Karpas-422 (cell line): ENCODE results near the gene HOXA3. TPM values are rescaled to one million over a fixed set of nuclear protein-coding genes. Genes with fewer than 3 reads are reported as not detected.

ENCODE experiments used
- DNase-seq: peaks from one replicate; pipeline ENCODE4 v3.0.0-alpha.2; 2015
- H2AFZ ChIP-seq: fragments of 200-600 bp; sonication (generic); 2 replicates; pipeline ENCODE4 v1.6.1; 2014; ENCODE audit warnings: antibody characterized with exemption, low read length, mixed read lengths
- H3K27ac ChIP-seq: fragments of 200-600 bp; sonication (generic); 2 replicates; pipeline ENCODE4 v1.5.1; 2014; ENCODE audit warnings: mild to moderate bottlenecking, low read length, moderate library complexity
- H3K27me3 ChIP-seq: fragments of 200-600 bp; sonication (generic); 2 replicates; pipeline ENCODE4 v1.6.1; 2014; ENCODE audit warnings: low read length, mixed read lengths
- H3K36me3 ChIP-seq: fragments of 200-600 bp; sonication (generic); 2 replicates; pipeline ENCODE4 v1.6.1; 2014; ENCODE audit warnings: low read length, mixed read lengths; ENCODE audit not compliant: insufficient read depth
- H3K4me1 ChIP-seq: fragments of 200-600 bp; sonication (generic); 2 replicates; pipeline ENCODE4 v1.6.1; 2014; ENCODE audit warnings: mild to moderate bottlenecking, low read length, mixed read lengths
- H3K4me2 ChIP-seq: fragments of 200-600 bp; sonication (generic); 2 replicates; pipeline ENCODE4 v1.6.1; 2014; ENCODE audit warnings: low read length, low read depth, mild to moderate bottlenecking; ENCODE audit not compliant: poor library complexity, severe bottlenecking
- H3K4me3 ChIP-seq: fragments of 200-600 bp; sonication (generic); 2 replicates; pipeline ENCODE4 v1.5.1; 2014; ENCODE audit warnings: mild to moderate bottlenecking, antibody characterized with exemption, low read length, mixed read lengths
- H3K79me2 ChIP-seq: fragments of 200-600 bp; sonication (generic); 2 replicates; pipeline ENCODE4 v1.6.1; 2014; ENCODE audit warnings: mild to moderate bottlenecking, low read length, mixed read lengths
- H3K9ac ChIP-seq: fragments of 200-600 bp; sonication (generic); 2 replicates; pipeline ENCODE4 v1.6.0; 2014; ENCODE audit warnings: low read length
- H3K9me2 ChIP-seq: fragments of 200-600 bp; sonication (generic), shearing (Covaris generic); replicated peaks from 2 replicates; pipeline ENCODE4 v1.6.0; 2014; ENCODE audit warnings: mild to moderate bottlenecking, low read length, moderate library complexity; ENCODE audit not compliant: insufficient read depth
- H3K9me3 ChIP-seq: fragments of 300-700, 200-600 bp; sonication (generic); 2 replicates; pipeline ENCODE4 v1.6.1; 2014; ENCODE audit warnings: low read length, mixed read lengths
- H4K20me1 ChIP-seq: fragments of 200-600 bp; sonication (generic); 2 replicates; pipeline ENCODE4 v1.6.1; 2014; ENCODE audit warnings: mild to moderate bottlenecking, antibody characterized with exemption, low read length, low read depth; ENCODE audit not compliant: insufficient read depth
- total RNA-seq: library from RNA; depleted of rRNA; stranded (reverse); fragments of >200 nt; shearing (Covaris generic); gene quantifications from 2 replicates; pipeline ENCODE4 v1.2.3, GENCODE V29; 2014; ENCODE audit warnings: low replicate concordance

HOXA3 gene
- total RNA-seq, 1 experiment from 2014 or later, result 1.3 TPM

- Histone ChIP-seq H3K4me3 (no peak overlapping the region), H3K27ac (no peak overlapping the region), H3K4me1 (no peaks in the 10 kb centered on the region; the same call in 1 of the 2 replicates), H3K9me2 (no peaks in the 10 kb centered on the region), H2AFZ (no peak overlapping the region), H3K4me2 (no peak overlapping the region), H3K9me3 (no peaks in the 10 kb centered on the region), H3K9ac (no peak overlapping the region), H3K36me3 (no peaks in the 10 kb centered on the region), H3K27me3 (no peaks in the 10 kb centered on the region), H4K20me1 (no peaks in the 10 kb centered on the region), H3K79me2 (no peaks in the 10 kb centered on the region)
- DNase-seq, result no peak
These were observed 23.5 kb upstream of the HOXA3 start for GRCh38 chr7:27175626-27176523.

GRCh38 chr7:27174874-27175625, 22.7 kb upstream of the HOXA3 start:
- Histone ChIP-seq H3K4me2 (no peak overlapping the region), H3K9me3 (no peaks in the 10 kb centered on the region), H3K27ac (no peak overlapping the region), H4K20me1 (no peaks in the 10 kb centered on the region), H3K79me2 (no peaks in the 10 kb centered on the region), H3K9me2 (no peaks in the 10 kb centered on the region), H3K36me3 (no peaks in the 10 kb centered on the region), H2AFZ (no peak overlapping the region), H3K27me3 (no peaks in the 10 kb centered on the region), H3K4me1 (no peaks in the 10 kb centered on the region; the same call in 1 of the 2 replicates), H3K4me3 (no peak overlapping the region), H3K9ac (no peak overlapping the region)
- DNase-seq, result no peak

DNA sequence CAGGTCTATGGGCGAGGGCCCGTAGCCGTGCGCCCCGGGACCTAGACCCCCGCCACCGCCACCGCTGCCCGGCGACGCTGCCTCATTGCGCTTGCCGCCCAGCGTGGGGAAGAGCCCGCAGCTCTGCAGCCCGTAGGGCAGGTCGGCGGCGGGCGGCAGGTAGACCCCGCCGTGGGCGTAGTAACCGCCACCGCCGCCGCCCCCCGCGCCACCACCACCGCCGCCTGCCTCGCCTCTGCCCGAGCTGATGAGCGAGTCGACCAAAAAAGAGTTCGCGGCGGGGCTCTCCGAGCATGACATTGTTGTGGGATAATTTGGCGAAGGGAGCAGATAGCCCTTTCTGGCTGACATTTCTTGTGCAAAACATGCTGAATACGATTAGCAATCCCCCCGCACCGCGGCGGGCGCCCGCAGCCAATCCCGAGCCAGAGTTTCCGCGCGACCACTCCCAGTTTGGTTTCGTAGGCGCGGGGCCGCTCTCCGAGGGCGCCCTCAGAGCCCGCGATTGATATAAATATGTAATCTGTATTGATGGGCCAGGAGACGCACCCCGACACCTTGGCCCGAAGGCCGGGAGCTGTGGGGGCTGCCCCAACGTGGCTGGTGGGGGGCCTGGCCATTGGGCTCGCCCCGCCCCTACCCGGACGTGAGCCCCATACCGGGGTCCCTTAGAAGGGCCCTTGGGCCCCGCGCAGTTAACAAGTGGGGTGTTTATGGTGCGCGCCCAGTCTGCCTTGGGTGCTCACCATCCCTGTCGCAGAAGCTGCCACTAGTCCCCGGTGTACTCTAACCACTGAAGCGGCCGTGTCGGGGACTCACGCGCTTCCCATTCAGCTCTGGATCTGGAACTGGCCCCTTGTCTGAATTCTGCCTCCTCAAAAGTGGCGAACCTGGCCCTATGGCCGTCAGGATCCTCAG, 21.8 kb upstream of the HOXA3 start, which contains the start of gene HOXA10:
Gene HOXA10, minus strand, starts transcription at position 365 of the 918 bp plus-strand sequence. Its CDS starts 14 bp downstream, at position 351.
- Histone ChIP-seq H3K79me2 (no peaks in the 10 kb centered on the region), H3K4me1 (no peaks in the 10 kb centered on the region), H3K27me3 (no peaks in the 10 kb centered on the region), H3K27ac (no peak within 1 kb of the TSS), H3K4me2 (no peak within 1 kb of the TSS), H3K9me2 (no peaks in the 10 kb centered on the region), H3K9me3 (no peaks in the 10 kb centered on the region), H3K36me3 (no peaks in the 10 kb centered on the region), H4K20me1 (no peaks in the 10 kb centered on the region), H3K4me3 (no peak within 1 kb of the TSS), H2AFZ (no peak within 1 kb of the TSS), H3K9ac (no peak within 1 kb of the TSS)
- no peak for DNase-seq

- Histone ChIP-seq H3K4me1 (no peaks in the 10 kb centered on the region), H3K79me2 (no peaks in the 10 kb centered on the region), H3K4me3 (no peak overlapping the region), H3K4me2 (no peak overlapping the region), H3K9me3 (no peaks in the 10 kb centered on the region), H3K27ac (no peak overlapping the region), H3K27me3 (no peaks in the 10 kb centered on the region), H2AFZ (no peak overlapping the region), H3K9me2 (no peaks in the 10 kb centered on the region), H3K9ac (no peak overlapping the region), H3K36me3 (no peaks in the 10 kb centered on the region), H4K20me1 (no peaks in the 10 kb centered on the region)
- no peak for DNase-seq
These were observed 21.1 kb upstream of the HOXA3 start for GRCh38 chr7:27173511-27173955.

DNA sequence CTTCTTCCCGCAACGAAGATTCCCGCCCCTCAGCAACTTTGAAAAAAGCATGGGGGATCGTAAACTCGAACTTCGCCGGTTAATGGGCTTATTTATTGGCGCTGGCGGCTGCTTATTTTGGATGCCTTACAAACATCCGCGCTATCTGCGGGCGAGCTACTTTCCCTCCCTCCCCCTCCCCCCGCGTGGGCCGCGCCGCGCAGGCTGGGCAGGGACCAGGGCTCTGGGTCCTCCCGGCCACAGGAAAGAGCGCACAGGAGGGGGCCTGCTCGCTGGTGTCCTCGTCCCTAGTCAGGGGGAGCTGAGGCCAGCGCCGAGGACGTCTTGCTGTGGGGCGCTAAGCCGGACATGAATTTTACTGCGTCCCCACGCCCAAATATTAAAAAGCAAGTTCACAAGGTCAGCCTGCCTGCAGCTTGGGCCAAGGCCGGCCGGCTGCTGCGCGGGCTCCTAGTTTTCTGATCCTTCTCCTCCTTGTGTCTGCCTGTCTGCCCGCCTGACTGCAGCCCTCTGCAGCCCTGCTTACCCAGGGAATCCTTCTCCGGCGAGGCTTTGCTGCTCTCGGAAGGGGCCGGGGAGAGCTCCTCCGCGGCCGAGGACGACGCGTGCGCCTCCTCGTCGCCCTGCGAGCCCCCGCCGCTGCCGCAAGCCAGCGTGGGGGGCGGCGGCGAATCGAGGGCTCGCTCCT, 20.6 kb upstream of the HOXA3 start:
- H3K79me2 ChIP-seq, result no peaks in the 10 kb centered on the region
- no peaks in the 10 kb centered on the region for H3K36me3 ChIP-seq
- H3K4me2 ChIP-seq, result no peak overlapping the region
- H3K9me3 ChIP-seq, result no peaks in the 10 kb centered on the region
- H3K9ac ChIP-seq, result no peak overlapping the region
- H3K9me2 ChIP-seq, result no peaks in the 10 kb centered on the region
- no peak overlapping the region for H3K4me3 ChIP-seq
- no peaks in the 10 kb centered on the region for H4K20me1 ChIP-seq
- no peak overlapping the region for H2AFZ ChIP-seq
- H3K27ac ChIP-seq, result no peak overlapping the region
- no peak for DNase-seq
- no peaks in the 10 kb centered on the region for H3K4me1 ChIP-seq
- no peaks in the 10 kb centered on the region for H3K27me3 ChIP-seq

DNA sequence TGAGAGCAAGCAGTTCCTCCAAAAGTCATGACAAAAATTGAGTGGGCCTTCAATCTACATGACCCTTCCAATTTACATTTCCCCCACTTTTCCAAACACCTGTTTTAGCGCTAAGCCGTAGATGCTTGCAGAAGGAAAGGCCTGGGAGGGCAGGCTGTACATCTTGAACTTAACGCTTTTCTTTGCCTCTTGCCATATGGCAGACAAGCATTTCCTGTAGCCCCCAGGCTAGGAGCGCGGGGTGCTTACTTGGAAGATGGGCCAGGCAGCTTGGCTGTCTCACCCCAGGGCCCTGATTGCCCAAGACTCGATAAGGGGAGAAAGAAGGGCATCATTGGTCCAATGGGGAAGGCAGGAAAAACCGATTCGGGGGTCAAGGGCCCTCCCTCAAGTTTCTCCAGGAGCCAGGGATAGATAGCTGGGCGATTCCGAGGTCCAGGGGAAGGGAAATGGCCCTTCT, 20.0 kb upstream of the HOXA3 start:
- no peak overlapping the region for H3K9ac ChIP-seq
- H2AFZ ChIP-seq, result no peak overlapping the region
- no peak overlapping the region for H3K4me2 ChIP-seq
- no peak overlapping the region for H3K4me3 ChIP-seq
- no peaks in the 10 kb centered on the region for H3K27me3 ChIP-seq
- H3K4me1 ChIP-seq, result no peaks in the 10 kb centered on the region
- H3K27ac ChIP-seq, result no peak overlapping the region
- H3K79me2 ChIP-seq, result no peaks in the 10 kb centered on the region
- H3K9me3 ChIP-seq, result no peaks in the 10 kb centered on the region
- no peaks in the 10 kb centered on the region for H3K9me2 ChIP-seq
- H4K20me1 ChIP-seq, result no peaks in the 10 kb centered on the region
- H3K36me3 ChIP-seq, result no peaks in the 10 kb centered on the region
- DNase-seq, result no peak

DNA sequence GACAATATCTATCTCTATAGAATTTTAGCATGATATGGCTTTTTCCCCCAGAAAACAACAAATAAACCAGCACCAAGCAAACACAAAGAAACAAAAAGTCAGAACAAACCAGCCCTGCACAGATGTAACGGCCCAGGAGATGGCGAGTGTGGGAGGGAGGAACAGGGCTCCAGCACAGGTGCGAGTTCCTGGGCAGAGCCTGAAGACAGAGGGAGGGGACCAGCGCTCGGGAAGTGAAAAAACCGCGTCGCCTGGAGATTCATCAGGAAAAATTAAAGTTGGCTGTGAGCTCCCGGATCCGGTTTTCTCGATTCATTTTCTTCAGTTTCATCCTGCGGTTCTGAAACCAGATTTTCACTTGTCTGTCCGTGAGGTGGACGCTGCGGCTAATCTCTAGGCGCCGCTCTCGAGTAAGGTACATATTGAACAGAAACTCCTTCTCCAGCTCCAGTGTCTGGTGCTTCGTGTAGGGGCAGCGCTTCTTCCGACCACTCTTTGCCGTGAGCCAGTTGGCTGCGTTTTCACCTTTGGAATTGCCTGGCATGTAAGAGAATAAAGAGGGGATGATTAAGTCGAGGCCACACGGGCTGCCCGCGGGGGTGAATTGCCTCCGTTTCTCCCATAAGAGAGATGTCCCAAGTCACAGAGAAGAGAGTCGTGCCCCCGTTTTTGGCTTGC, 19.4 kb upstream of the HOXA3 start:
- Histone ChIP-seq H3K9me3 (no peaks in the 10 kb centered on the region), H3K9ac (no peak overlapping the region), H4K20me1 (no peaks in the 10 kb centered on the region), H3K27me3 (no peaks in the 10 kb centered on the region), H3K4me3 (no peak overlapping the region), H3K4me2 (no peak overlapping the region), H3K4me1 (no peaks in the 10 kb centered on the region), H3K36me3 (no peaks in the 10 kb centered on the region), H3K9me2 (no peaks in the 10 kb centered on the region), H2AFZ (no peak overlapping the region), H3K79me2 (no peaks in the 10 kb centered on the region), H3K27ac (no peak overlapping the region)
- no peak for DNase-seq
